T-helper 1 cell (primary cell): ENCODE measurements around the gene CREB3L4.
"Not testable (repeated sequence)": the region's sequence is repeated elsewhere in the genome, so short reads cannot be mapped to it uniquely, and the experiment has no call there.

Experiments used
- DNase-seq, 5 donors: peaks; one replicate each; pipeline ENCODE4 v3.0.0-alpha.2; 2012 to 2020

CREB3L4 gene

GRCh38 chr1:153960206-153960605 is 7.5 kb upstream of the CREB3L4 start:
- no peak for DNase-seq

- no peak for DNase-seq
Observed at GRCh38 chr1:153961421-153961820, 6.3 kb upstream of the CREB3L4 start.

- DNase-seq: no peak
Observed at GRCh38 chr1:153962088-153963029, 5.3 kb upstream of the CREB3L4 start.

- DNase-seq: peak; percentile 92 to 96 (median 93)
Observed at GRCh38 chr1:153963030-153963849, 4.5 kb upstream of the CREB3L4 start, which contains the start of gene SLC39A1. SLC39A1 (minus strand) TSS chr1:153963537; CDS start chr1:153962715, 822 bp downstream.

- no peak for DNase-seq
Observed at GRCh38 chr1:153963850-153964331, 3.8 kb upstream of the CREB3L4 start.

- DNase-seq: no peak
Observed at GRCh38 chr1:153968000-153968363, 280 bp downstream of the CREB3L4 start.

- no peak for DNase-seq
Observed at GRCh38 chr1:153968408-153968807, 706 bp downstream of the CREB3L4 start.

- DNase-seq: no peak
Observed at GRCh38 chr1:153968972-153969371, 1.3 kb downstream of the CREB3L4 start.

- DNase-seq: no peak
Observed at GRCh38 chr1:153970346-153970745, 2.6 kb downstream of the CREB3L4 start.

- no peak for DNase-seq
Observed at GRCh38 chr1:153973071-153973470, 5.4 kb downstream of the CREB3L4 start.

- no peak for DNase-seq
Observed at GRCh38 chr1:153973525-153973924, 5.8 kb downstream of the CREB3L4 start.

GRCh38 chr1:153976819-153977249 is 9.1 kb downstream of the CREB3L4 start:
- DNase-seq: no peak

- peak; percentile 69 to 84 (median 78) for DNase-seq
Observed at GRCh38 chr1:153977250-153978240, 9.8 kb downstream of the CREB3L4 start, which contains the start of gene JTB. JTB (minus strand) TSS chr1:153977674; CDS start chr1:153977252, 422 bp downstream.

- DNase-seq: no peak
Observed at GRCh38 chr1:153978274-153978909, 10.7 kb downstream of the CREB3L4 start.

- DNase-seq: not testable (repeated sequence)
Observed at GRCh38 chr1:153979091-153979490, 11.4 kb downstream of the CREB3L4 start.

- DNase-seq: not testable (repeated sequence)
Observed at GRCh38 chr1:153981735-153982134, 14.0 kb downstream of the CREB3L4 start.

- no peak for DNase-seq
Observed at GRCh38 chr1:153984123-153984894, 16.6 kb downstream of the CREB3L4 start.

GRCh38 chr1:153985341-153985912 is 17.7 kb downstream of the CREB3L4 start:
- no peak for DNase-seq

GRCh38 chr1:153985941-153986761 is 18.4 kb downstream of the CREB3L4 start, which contains the start of gene RAB13:
RAB13 (minus strand) TSS chr1:153986339; CDS start chr1:153986236, 103 bp downstream.
- DNase-seq: no peak
